Upper lobe of left lung (tissue), 6 donors: Measurements from ENCODE around the gene NOTCH4. TPM values are rescaled to one million over a fixed set of nuclear protein-coding genes. Genes with fewer than 3 reads are reported as not detected.

Experiments used
- ATAC-seq, 2 donors: fragments of 200-7000 bp; cut with Tn5 transposase; one replicate each; pipeline ENCODE4 v1.9.1; 2022; ENCODE audit warnings: mild to moderate bottlenecking in 2 of 2, moderate library complexity in 2 of 2; ENCODE audit not compliant: low FRiP score in 2 of 2
- DNase-seq, 2 donors: peaks; one replicate each; pipeline ENCODE4 v3.0.0-alpha.2; 2019 to 2020
- H3K27ac ChIP-seq, 4 donors: fragments of 200-600 bp; sonication (generic); one replicate each; pipeline ENCODE4 v1.5.1; 2016 to 2019
- H3K27me3 ChIP-seq, 4 donors: fragments of 200-600 bp; sonication (generic); one replicate each; pipeline ENCODE4 v1.5.1; 2017 to 2019
- H3K36me3 ChIP-seq, 4 donors: fragments of 200-600 bp; sonication (generic); one replicate each; pipeline ENCODE4 v1.5.1; 2016 to 2019
- H3K4me1 ChIP-seq, 4 donors: fragments of 200-600 bp; sonication (generic); one replicate each; pipeline ENCODE4 v1.5.1; 2018 to 2019
- H3K4me3 ChIP-seq, 4 donors: fragments of 200-600 bp; sonication (generic); one replicate each; pipeline ENCODE4 v1.5.1; 2017 to 2019; ENCODE audit warnings: mild to moderate bottlenecking in 2 of 4, moderate library complexity in 1 of 4
- H3K9me3 ChIP-seq, 4 donors: fragments of 200-600 bp; sonication (generic); one replicate each; pipeline ENCODE4 v1.5.1; 2018 to 2019
- EP300 ChIP-seq, 4 donors: sonication (generic); formaldehyde crosslinking; IDR thresholded peaks; one replicate each; pipeline ENCODE4 v1.5.1; 2017; ENCODE audit warnings: antibody characterized with exemption in 4 of 4, control low read depth in 2 of 4
- POLR2A ChIP-seq, 4 donors: fragments of 450-650 bp; IDR thresholded peaks; one replicate each; pipeline ENCODE4 v1.5.1; 2016 to 2017; ENCODE audit warnings: antibody characterized with exemption in 4 of 4, mild to moderate bottlenecking in 2 of 4
- POLR2AphosphoS5 ChIP-seq, 2 donors: sonication (generic); formaldehyde crosslinking; IDR thresholded peaks; one replicate each; pipeline ENCODE4 v1.5.1; 2017; ENCODE audit warnings: antibody characterized with exemption in 2 of 2
- WGBS, 2 donors: methylation state at CpG; one replicate each; pipeline ENCODE4 v1.1.5; 2017 to 2018; 5-methylcytosine and 5-hydroxymethylcytosine counted together
- total RNA-seq, 6 donors: library from RNA; depleted of rRNA in 4 of 6; stranded (reverse); fragments of >200 nt in 4 of 6; gene quantifications; one replicate each; pipeline versions ENCODE4 v1.1.0 to v1.2.1, GENCODE V29; 2016 to 2021
- TF ChIP-seq, protein P1 (sequence below), 6 experiments: fragments of 450-650 bp in 4 of 6; fragments of 200-600 bp in 2 of 6; sonication (generic) in 2 of 6; IDR thresholded peaks; one replicate each; pipeline ENCODE4 v1.5.1; 2016 to 2019; ENCODE audit warnings: antibody characterized with exemption in 6 of 6
- donor health status: DM: no; HTN: no; CAD: no; lungs with moderate emphysema.
- donor health status: DM: no; HTN: yes; CAD: no; lungs with severe emphysema.

NOTCH4 gene
- total RNA-seq, 6 donors from 2014 or later: 27.0 to 139 (median 65.1) TPM

DNA sequence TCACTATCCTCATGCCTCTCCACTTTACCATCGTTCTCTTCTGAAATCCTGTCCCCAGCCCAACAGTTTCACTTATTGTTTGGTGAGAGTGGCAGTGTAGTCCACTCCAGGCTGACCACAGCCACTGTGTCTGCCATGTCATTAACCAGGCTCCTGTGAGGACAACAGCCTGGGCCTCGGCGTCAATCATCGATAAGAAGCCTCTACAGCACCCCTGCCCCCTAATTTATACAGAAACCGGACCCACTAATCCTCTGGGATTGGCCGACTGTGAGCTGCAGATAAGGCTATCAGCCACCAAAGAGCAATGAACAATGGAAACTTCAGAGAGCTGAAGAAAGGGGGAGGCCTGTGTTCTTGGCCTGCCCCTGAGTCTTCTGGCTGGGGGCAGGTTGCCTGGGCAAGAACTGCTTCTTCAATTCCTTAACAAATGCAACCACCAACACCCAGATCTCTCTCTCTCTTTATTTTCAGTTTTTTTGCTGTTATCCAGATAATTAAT is 56.1 kb downstream of the NOTCH4 start:
- TF ChIP-seq POLR2A (IDR thresholded peaks at IDR 0.05): no peak
- TF ChIP-seq EP300 (IDR thresholded peaks at IDR 0.05): no peak
- no peak for TF ChIP-seq POLR2AphosphoS5 (IDR thresholded peaks at IDR 0.05)
- TF ChIP-seq, protein P1, sequence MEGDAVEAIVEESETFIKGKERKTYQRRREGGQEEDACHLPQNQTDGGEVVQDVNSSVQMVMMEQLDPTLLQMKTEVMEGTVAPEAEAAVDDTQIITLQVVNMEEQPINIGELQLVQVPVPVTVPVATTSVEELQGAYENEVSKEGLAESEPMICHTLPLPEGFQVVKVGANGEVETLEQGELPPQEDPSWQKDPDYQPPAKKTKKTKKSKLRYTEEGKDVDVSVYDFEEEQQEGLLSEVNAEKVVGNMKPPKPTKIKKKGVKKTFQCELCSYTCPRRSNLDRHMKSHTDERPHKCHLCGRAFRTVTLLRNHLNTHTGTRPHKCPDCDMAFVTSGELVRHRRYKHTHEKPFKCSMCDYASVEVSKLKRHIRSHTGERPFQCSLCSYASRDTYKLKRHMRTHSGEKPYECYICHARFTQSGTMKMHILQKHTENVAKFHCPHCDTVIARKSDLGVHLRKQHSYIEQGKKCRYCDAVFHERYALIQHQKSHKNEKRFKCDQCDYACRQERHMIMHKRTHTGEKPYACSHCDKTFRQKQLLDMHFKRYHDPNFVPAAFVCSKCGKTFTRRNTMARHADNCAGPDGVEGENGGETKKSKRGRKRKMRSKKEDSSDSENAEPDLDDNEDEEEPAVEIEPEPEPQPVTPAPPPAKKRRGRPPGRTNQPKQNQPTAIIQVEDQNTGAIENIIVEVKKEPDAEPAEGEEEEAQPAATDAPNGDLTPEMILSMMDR (IDR thresholded peaks at IDR 0.05): no peak
- no peaks in the 10 kb centered on the region for H3K27me3 ChIP-seq
- H3K9me3 ChIP-seq: no peaks in the 10 kb centered on the region
- H3K36me3 ChIP-seq: peaks cover 0 to 48% (median 32%) of the 10 kb centered on the region in 4 donors
- no peak overlapping the region for H3K4me3 ChIP-seq
- H3K4me1 ChIP-seq: peaks cover 2 to 6% (median 6%) of the 10 kb centered on the region in 4 donors
- H3K27ac ChIP-seq: peak overlapping the region in 1 of 4 donors; percentile 7
- ATAC-seq: no peak
- no peak for DNase-seq
- 68 to 70% methylated on average over 3 to 6 of the region's 6 CpGs for WGBS, 2 donors

DNA sequence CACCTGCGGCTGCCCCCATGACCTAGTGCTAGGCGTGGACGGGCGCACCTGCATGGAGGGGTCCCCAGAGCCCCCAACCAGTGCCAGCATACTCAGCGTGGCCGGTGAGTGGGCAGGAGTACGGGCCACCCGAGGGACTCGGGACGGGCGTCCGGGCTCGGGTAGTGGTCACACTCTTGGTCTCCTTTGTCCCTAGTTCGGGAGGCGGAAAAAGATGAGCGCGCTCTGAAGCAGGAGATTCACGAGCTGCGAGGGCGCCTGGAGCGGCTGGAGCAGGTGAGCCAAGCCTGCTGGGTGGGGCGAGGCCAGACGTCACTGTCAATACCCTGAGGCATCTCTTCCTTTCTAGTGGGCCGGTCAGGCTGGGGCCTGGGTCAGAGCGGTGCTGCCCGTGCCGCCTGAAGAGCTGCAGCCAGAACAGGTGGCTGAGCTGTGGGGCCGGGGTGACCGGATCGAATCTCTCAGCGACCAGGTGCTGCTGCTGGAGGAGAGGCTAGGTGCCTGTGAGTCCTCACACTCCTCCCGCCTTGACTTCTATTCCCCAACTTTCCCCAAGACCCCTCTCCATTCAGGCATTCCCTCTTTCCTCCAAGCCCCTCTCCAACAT is 56.6 kb downstream of the NOTCH4 start:
- H3K4me1 ChIP-seq: peaks cover 0 to 6% (median 5%) of the 10 kb centered on the region in 4 donors
- no peak overlapping the region for H3K4me3 ChIP-seq
- TF ChIP-seq EP300 (IDR thresholded peaks at IDR 0.05): no peak
- TF ChIP-seq POLR2AphosphoS5 (IDR thresholded peaks at IDR 0.05): no peak
- TF ChIP-seq, protein P1 (IDR thresholded peaks at IDR 0.05): no peak
- TF ChIP-seq POLR2A (IDR thresholded peaks at IDR 0.05): no peak
- WGBS, 2 donors: 92 to 95% methylated on average over 24 to 32 of the region's 32 CpGs
- peaks cover 0 to 48% (median 33%) of the 10 kb centered on the region in 4 donors for H3K36me3 ChIP-seq
- DNase-seq: peak in 1 of 2 donors; percentile 79
- no peaks in the 10 kb centered on the region for H3K9me3 ChIP-seq
- H3K27me3 ChIP-seq: no peaks in the 10 kb centered on the region
- ATAC-seq: no peak
- H3K27ac ChIP-seq: peak overlapping the region in 1 of 4 donors; percentile 7

DNA sequence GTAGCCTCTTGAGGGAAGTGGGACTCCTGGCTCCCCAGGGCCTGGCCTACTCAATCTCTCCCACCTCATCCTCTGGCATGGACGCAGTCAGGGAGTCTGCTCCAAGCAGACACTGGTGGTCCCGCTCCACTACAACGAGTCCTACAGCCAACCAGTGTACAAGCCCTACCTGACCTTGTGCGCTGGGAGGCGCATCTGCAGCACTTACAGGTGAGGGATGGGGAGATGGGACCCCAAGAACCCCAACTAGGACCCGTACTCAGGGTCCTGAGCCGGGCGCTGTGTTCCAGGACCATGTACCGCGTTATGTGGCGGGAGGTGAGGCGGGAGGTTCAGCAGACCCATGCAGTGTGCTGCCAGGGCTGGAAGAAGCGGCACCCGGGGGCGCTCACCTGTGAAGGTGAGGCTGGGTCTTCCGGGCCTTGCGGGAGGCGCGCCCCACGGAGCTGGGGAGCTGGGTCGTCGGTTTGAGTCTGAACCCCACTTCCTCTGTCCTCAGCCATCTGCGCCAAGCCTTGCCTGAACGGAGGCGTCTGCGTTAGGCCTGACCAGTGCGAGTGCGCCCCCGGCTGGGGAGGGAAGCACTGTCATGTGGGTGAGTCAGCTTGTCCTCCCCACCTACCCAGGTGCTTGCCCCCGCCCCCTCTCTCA is 57.3 kb downstream of the NOTCH4 start:
- TF ChIP-seq POLR2AphosphoS5 (IDR thresholded peaks at IDR 0.05): no peak
- no peak for TF ChIP-seq EP300 (IDR thresholded peaks at IDR 0.05)
- Histone ChIP-seq H3K36me3 (peaks cover 0 to 48% (median 35%) of the 10 kb centered on the region in 4 donors), H3K4me1 (peaks cover 0 to 6% (median 5%) of the 10 kb centered on the region in 4 donors), H3K9me3 (no peaks in the 10 kb centered on the region), H3K4me3 (no peak overlapping the region), H3K27me3 (no peaks in the 10 kb centered on the region), H3K27ac (peak overlapping the region in 1 of 4 donors; percentile 27)
- WGBS, 2 donors: 87 to 92% methylated on average over 14 to 29 of the region's 30 CpGs
- DNase-seq: peak in 1 of 2 donors; percentile 75
- peak in 1 of 2 donors; percentile 11 for ATAC-seq

DNA sequence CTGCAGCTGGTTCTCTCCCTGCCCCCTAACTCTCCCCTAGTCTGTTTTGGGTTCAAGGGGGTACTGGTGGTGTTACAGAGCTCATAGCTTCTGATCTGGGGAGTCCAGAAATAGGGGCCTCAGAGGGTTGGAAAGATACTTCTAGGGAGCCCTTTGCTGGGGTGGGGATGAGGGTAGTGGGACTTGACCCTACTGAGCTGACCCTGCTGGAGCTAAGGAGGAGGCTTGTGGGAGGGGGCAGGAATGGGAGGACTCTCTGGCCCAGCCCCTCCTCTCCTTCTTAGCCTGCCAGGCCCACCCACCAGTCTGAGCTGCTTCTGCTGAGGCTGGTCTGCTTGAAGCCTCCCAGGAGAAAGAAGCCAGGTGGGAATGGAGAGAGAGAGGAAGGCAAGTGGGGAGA is 59.6 kb downstream of the NOTCH4 start, which contains the start of gene EGFL8:
Gene EGFL8 (plus strand): TSS at position 301 of the 400 bp plus-strand sequence. CDS start 1,571 bp downstream, outside the sequence.
- no peak for ATAC-seq
- H3K9me3 ChIP-seq: no peaks in the 10 kb centered on the region
- H3K27me3 ChIP-seq: no peaks in the 10 kb centered on the region
- peak within 1 kb of the TSS; percentile 37 to 84 (median 71) for H3K27ac ChIP-seq
- H3K4me3 ChIP-seq: no peak within 1 kb of the TSS
- TF ChIP-seq POLR2A (IDR thresholded peaks at IDR 0.05) (no peak), POLR2AphosphoS5 (IDR thresholded peaks at IDR 0.05) (no peak), EP300 (IDR thresholded peaks at IDR 0.05) (no peak)
- TF ChIP-seq, protein P1 (IDR thresholded peaks at IDR 0.05): no peak
- peaks cover 0 to 31% (median 15%) of the 10 kb centered on the region in 4 donors for H3K36me3 ChIP-seq
- DNase-seq: no peak
- H3K4me1 ChIP-seq: peaks cover 0 to 6% (median 5%) of the 10 kb centered on the region in 4 donors

DNA sequence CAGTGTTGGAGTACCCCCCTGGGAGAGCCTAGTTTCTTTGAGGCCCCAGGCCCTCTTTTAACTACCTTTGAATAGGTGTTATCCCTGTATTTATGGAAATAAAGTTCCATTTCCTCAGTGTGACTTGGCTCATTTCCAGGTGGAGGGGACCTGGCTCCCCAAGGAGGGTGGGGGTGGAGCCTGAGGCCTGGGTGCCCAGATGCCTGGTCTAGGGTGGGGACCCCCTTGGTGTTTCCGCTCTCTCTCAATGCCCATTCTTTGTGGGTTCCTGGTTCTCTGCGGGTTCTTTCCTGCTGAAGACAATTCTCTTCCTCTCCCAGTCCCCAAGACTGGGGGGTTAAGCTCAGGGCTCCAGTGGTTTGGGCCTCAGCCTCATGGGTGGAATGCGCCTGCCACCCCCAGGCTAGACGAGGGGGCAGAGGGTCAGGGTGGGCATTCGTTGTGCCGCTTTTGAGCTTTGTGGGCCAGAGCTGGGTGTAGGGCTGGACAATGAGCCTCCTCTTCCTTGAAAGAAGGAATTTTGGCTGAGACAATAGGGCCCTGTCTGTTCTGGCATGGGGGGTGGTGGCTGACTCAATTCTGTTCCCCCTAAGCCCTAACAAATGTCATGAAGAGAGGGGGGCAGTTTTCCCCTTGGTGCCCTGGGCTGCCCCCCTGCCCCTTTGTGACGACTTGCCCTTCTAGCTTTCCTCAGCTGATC is 60.2 kb downstream of the NOTCH4 start:
- DNase-seq (no peak), ATAC-seq (no peak)
- Histone ChIP-seq H3K27ac (peak overlapping the region; percentile 37 to 84 (median 71)), H3K9me3 (no peaks in the 10 kb centered on the region), H3K36me3 (peaks cover 0 to 26% (median 13%) of the 10 kb centered on the region in 4 donors), H3K4me3 (no peak overlapping the region), H3K27me3 (no peaks in the 10 kb centered on the region), H3K4me1 (peaks cover 0 to 6% (median 5%) of the 10 kb centered on the region in 4 donors)
- TF ChIP-seq, protein P1 (IDR thresholded peaks at IDR 0.05): peak in 1 of 6 experiments; percentile 8
- TF ChIP-seq POLR2A (IDR thresholded peaks at IDR 0.05) (no peak), POLR2AphosphoS5 (IDR thresholded peaks at IDR 0.05) (peak in 1 of 2 donors; percentile 27)
- 71 to 73% methylated on average over 7 of the region's 7 CpGs for WGBS, 2 donors
